IPS-11a (cell line): ENCODE data around the gene ITIH5.

Source experiments
- H3K4me3 ChIP-seq: one replicate; pipeline ENCODE4 v1.5.1; 2013; ENCODE audit warnings: low read depth, low read length, control low read depth

ITIH5 gene

DNA sequence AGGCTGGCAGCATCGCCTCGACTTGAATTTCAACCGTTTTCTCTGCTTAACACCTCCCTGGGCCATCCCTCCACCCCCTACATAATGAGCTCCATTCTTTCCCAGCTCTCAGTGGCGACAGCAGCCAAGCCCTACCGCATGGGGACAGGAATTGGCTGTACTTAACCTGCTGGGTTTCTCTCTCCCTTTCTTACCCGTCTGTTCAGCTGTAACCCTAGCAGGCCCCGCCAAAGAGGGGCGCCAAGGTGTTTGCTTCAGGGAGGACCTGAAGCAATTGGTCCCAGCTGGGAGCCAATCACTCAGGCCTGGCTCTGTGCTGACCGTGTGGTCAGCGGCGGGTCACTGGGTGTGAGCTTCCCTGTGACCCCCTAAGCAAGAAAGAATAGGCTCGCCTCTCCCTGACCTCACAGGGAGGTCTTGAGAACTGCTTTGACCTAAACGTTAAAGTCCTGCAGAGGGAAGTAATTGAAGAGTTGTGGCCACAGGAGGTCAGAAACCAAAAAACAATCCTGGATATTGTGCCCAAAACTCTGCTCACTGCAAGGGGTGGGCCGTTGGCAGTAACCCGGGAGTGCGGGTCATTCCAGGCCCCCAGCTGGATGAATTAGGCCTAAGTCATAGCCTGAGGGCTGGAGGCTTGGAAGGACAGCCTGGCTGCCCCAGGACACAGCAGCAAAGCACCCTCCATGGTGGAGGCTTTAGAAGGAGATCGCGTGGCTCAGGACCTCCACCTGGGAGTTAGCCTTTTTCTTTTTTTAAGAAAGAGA, 114.6 kb downstream of the ITIH5 start:
- H3K4me3 ChIP-seq, result no peak overlapping the region

GRCh38 chr10:7551289-7551688, 115.5 kb downstream of the ITIH5 start:
- no peak overlapping the region for H3K4me3 ChIP-seq

- no peak overlapping the region for H3K4me3 ChIP-seq
These were observed 116.8 kb downstream of the ITIH5 start for GRCh38 chr10:7550013-7550412.

DNA sequence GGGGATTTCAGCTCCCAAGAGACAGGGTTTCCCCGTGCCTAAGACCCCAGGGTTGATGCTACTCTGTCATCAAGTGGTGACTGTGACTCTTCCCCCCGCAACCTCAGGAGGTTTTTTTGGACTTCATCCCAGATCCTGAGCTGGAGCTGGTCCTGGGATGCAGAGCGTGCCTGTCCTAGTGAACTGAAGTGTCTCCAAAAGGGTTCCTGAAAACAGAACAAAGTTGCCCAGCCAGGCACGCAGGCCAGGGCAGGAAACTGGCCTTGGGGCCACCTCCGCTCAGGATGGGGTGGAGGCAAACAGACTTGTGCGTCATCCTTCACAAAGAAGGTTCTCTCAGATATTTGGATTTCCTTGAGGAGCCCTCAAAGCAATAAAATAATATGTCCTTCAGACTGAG, 118.9 kb downstream of the ITIH5 start:
- H3K4me3 ChIP-seq, result no peak overlapping the region

DNA sequence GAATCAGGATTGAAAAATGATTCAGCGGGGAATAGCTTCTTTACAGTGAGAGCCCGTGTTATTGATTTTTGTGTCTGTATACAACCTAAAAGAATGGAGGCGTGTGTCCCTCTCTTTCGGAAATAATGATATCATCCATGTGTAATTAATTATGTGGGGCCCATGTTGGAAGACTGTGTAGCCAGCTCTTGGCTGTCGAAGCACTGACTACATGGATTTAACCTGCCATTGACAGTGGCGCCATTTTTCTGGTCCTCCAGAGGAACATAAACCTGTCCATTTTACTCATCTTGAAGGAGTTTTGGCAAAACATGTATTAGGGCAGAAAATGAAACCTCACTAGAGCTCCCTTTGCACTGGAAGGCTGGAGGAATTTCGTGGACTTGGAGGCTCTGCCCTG, 119.6 kb downstream of the ITIH5 start:
- no peak overlapping the region for H3K4me3 ChIP-seq

- H3K4me3 ChIP-seq, result no peak overlapping the region
These were observed 120.3 kb downstream of the ITIH5 start for GRCh38 chr10:7546385-7546967.

DNA sequence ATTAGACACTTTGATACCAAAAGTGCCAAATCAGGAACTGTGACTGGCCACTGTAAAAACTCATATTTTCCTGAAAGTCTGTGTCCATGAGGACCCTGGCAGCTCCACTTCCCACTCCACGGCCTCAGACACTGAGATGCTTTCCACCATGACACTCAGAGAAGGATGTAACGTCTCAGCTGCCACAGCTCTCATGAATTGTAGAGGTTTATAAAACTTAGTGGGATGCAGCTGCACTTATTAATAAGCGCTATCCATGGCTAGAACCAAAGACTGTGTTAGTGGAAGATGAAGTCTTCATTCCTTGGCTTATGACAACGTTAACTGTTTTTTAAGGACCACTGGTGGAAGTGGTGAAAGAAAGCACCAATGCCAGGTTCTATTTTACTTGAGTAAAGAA, 121.0 kb downstream of the ITIH5 start:
- H3K4me3 ChIP-seq, result no peak overlapping the region

DNA sequence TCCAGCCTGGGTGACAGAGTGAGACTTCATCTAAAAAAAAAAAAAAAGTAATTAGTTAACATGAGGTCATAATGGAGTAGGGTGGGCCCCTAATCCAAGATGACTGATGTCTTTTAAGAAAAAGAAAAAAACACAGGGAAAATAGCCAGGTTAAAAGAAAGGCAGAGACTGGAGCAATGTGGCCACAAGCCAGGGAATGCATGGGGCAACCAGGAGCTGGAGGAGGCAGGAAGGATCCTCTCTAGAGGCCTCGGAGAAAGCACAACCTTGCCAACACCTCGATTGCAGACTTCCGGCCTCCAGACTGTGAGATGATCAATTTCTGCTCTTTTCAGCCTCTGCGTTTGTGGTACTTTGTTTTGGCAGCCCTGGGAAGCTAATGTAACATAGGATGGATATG, 121.5 kb downstream of the ITIH5 start:
- no peak overlapping the region for H3K4me3 ChIP-seq

DNA sequence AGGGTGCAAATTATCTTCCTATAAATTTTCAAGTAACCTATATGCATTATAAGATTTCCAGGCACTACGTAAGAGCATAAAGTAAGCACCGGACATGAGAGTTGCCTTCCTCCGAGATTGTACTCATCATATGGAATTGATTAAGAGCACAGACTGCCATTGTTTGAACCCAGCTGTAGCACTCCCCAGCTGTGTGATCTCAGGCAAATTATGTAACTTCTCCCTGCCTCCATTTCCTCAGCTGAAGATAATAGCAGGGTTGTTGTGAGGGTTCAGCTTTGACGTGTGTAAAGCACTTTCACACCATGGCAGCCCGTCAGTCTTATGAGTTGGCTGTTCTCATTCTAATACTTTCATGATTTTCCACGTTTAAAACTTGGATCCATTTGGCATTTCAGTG, 122.6 kb downstream of the ITIH5 start:
- H3K4me3 ChIP-seq, result no peak overlapping the region

- no peak overlapping the region for H3K4me3 ChIP-seq
These were observed 124.4 kb downstream of the ITIH5 start for GRCh38 chr10:7542189-7542914.

- no peak overlapping the region for H3K4me3 ChIP-seq
These were observed 125.4 kb downstream of the ITIH5 start for GRCh38 chr10:7541137-7542087.

DNA sequence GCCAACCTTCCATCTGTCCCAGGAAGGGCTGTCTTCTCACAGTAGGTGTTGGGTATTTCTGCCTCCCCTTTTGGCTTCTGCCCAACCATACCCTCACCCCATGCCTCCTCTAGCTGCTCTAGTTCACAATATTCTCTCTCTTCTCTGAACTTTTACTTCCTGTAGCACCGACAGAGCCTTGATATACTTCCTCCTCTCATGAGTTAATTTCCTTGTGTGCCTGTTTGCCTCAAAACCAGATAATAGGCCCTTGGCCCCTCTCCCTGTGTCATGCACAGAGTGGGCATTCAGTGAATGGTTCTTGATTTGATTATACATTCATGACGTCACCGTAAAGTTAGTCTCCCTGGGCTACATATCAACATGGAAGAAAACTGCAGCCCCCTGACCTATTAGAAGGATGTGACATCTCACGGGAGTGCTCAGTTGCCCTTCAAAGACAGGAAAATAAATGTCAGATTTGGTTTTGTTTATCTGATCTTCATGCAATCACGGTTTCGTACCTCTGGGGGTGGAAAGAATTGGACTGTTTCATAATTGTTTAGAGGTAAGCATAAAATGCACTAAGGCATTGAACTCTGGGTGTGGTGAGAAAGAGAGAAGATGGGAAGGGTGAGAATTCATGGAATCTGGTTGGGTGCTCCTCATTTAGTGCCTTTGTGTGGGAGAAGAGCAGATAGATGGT, 127.7 kb downstream of the ITIH5 start:
- no peak overlapping the region for H3K4me3 ChIP-seq

DNA sequence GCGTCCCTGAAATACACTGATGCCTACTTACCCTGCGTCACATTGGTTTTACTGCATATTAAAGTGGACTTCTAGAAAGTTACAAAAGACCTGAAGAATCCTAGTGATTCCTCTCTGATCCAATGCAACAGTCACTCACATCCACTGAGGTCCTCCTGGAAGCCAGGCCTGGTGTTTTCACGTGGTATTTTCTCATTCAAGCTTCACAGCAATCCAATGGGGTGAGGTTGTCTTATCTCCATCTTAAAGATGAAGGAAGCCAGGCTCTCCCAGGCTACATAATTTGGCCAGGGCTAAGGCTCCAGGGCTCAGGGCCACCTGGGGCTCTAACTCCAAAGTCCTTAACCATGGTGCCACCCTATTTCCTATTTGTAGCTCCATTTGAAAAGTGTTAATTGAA, 129.6 kb downstream of the ITIH5 start:
- H3K4me3 ChIP-seq, result no peak overlapping the region

DNA sequence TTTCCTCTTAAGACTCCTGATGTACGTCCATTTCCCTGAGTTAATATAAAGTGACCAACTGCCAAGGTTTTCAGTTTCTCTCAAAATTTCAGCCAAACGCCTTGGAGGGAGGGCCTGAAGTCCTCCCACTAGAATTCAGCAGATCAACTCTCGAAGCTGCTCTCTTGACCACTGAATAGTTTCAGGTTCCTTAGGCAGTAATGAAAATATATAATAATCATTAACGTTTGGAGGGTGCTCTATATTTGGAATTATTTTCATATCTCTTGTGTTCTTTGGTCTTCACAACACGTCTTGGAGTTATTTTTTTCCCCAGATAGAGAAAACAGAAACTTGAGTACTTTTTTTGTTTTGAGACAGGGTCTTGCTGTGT, 132.3 kb downstream of the ITIH5 start:
- H3K4me3 ChIP-seq, result no peak overlapping the region

DNA sequence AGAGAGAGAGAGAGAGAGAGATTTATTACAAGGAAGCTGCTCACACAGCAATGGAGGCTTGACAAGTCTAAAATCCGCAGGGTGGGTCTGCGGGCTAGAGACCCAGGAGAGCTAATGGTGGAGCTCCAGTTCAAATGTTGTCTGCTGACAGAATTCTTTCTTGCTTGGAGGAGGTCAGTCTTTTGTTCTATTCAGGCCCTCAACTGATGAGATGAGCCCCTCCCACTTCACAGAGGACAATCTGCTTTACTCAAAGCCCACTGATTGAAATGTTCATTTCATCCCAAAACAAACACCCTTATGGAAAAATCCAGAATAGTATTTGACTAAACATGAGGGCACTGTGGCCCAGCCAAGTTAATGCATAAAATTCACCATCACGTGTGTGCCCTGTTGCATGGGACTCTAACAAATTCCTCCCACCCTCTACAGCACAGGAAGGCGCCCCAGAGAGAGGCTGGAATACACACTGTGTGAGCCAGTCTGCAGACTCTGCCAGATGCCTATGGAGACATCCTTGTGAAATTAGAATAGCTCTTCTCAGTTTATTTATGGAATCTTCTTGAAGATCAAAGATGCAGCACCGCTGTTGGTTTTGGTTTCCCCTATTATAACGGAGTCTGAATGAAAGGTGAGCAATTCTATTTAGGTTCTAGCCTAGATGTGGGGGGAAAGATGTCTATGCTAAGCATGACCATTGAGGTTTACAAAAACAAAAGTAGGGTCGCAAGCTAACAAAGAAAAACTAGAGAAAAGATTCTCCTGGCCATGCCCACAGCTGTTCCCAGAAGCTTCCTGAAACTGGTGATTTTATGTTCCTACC, 132.9 kb downstream of the ITIH5 start:
- no peak overlapping the region for H3K4me3 ChIP-seq

GRCh38 chr10:7532723-7533498, 133.9 kb downstream of the ITIH5 start:
- no peak overlapping the region for H3K4me3 ChIP-seq

DNA sequence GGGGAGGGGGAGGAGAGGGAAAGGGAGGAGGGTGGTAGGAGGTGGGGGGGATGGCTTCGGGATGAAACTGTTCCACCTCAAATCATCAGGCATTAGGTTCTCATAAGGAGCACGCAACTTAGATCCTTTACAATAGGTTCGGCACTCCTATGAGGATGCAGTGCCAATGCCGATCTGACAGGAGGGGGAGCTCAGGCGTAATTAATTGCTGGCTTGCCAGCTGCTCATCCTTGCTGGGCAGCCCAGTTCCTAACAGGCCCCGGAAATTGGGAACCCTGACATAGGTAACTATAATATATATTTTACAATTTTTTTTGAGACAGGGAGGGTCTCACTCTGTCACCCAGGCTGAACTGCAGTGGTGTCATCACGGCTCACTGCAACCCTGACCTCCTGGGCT, 137.1 kb downstream of the ITIH5 start:
- H3K4me3 ChIP-seq, result no peak overlapping the region

- no peak overlapping the region for H3K4me3 ChIP-seq
These were observed 139.3 kb downstream of the ITIH5 start for GRCh38 chr10:7527468-7527867.

DNA sequence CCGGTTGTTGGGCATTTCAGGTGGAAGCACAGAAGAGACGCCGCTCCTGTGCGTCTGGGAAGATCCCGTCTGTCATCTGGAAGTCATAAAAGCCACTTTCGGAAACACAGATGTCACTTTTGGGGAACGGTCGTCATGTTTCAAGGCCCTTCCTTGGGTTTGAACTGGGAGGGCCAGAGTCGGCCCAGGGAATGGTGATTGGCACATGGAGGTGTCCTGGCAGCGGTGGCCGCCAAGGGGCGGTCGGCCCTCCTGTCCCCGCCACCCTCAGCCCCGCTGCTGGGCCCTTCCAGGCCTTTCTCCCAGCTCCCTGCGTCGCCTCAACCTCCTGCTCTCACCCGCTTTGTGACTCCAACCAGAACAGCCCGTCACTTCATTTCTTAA, 140.8 kb downstream of the ITIH5 start:
- no peak overlapping the region for H3K4me3 ChIP-seq
